Measurements from ENCODE around the gene SH3BGRL2. TPM values are rescaled to one million over a fixed set of nuclear protein-coding genes. Genes with fewer than 3 reads are reported as not detected.

The SH3BGRL2 gene
- total and polyA plus RNA-seq, 4 donors, result 23.8 to 71.3 (median 34.3) TPM

DNA sequence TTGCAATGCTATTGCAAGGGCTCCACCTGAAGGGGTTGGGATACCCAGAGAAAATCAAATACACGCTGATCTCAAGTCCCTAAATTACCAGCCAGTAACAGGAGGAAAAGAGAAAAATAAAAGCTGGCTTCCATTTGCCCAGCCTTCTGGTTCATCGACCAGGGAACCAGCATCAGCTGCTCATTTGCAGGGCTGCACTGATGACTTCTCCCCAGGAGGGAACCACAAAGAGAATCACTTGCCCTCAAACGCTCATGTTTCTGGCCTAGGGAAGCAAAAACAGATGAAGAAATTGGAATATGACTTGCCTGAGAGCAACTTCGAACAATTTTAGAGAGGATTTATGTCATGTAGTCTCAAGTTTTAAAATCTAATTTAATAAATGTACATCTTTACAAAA, 119.7 kb downstream of the SH3BGRL2 start (continued):
- TF ChIP-seq GABPA (IDR thresholded peaks at IDR 0.05 in 1 of 2, conservative IDR thresholded peaks at IDR 0.05 in 1 of 2) (no peak), HNF4A (conservative IDR thresholded peaks at IDR 0.05) (no peak), JUND (IDR thresholded peaks at IDR 0.05) (no peak)
- TF ChIP-seq, protein P1, sequence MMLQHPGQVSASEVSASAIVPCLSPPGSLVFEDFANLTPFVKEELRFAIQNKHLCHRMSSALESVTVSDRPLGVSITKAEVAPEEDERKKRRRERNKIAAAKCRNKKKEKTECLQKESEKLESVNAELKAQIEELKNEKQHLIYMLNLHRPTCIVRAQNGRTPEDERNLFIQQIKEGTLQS (IDR thresholded peaks at IDR 0.05), result no peak

Other genes starting within 250 kb of the SH3BGRL2 start
- 1 to 10 TPM in 1 of 2 donors, under 1 TPM in 1; 0.84 to 1.8 TPM for gene LCA5, start 93.9 kb upstream of the SH3BGRL2 start, total RNA-seq
- gene LCA5, start 93.9 kb upstream of the SH3BGRL2 start, polyA plus RNA-seq, result under 1 TPM; 0.39 to 0.46 TPM

Measured in liver (tissue), 5 donors.